ENCODE measurements around the gene HBQ1.
A peak's percentile ranks its signal among the peaks of the same experiment; 100 is the strongest.
"Not testable (repeated sequence)": the region's sequence is repeated elsewhere in the genome, so short reads cannot be mapped to it uniquely, and the experiment has no call there.

Gene HBQ1

GRCh38 chr16:180101-180675, at the start of gene HBQ1:
Gene HBQ1 (plus strand): TSS chr16:180459. CDS start chr16:180487, 28 bp downstream.
- DNase-seq = peak; percentile 57

- no peak for DNase-seq
Observed at GRCh38 chr16:130533-131173, 49.6 kb upstream of the HBQ1 start.

- DNase-seq = no peak
Observed at GRCh38 chr16:132120-132519, 48.1 kb upstream of the HBQ1 start.

- DNase-seq = no peak
Observed at GRCh38 chr16:133716-134115, 46.5 kb upstream of the HBQ1 start.

- peak; percentile 10 for DNase-seq
Observed at GRCh38 chr16:138049-138417, 42.2 kb upstream of the HBQ1 start.

- DNase-seq = no peak
Observed at GRCh38 chr16:140175-140857, 39.9 kb upstream of the HBQ1 start.

- DNase-seq = no peak
Observed at GRCh38 chr16:142405-142967, 37.8 kb upstream of the HBQ1 start.

GRCh38 chr16:143047-143446, 37.2 kb upstream of the HBQ1 start:
- no peak for DNase-seq

GRCh38 chr16:143456-143855, 36.8 kb upstream of the HBQ1 start:
- DNase-seq = no peak

GRCh38 chr16:144797-145252, 35.4 kb upstream of the HBQ1 start:
- no peak for DNase-seq

- no peak for DNase-seq
Observed at GRCh38 chr16:146646-147045, 33.6 kb upstream of the HBQ1 start.

GRCh38 chr16:149024-149660, 31.1 kb upstream of the HBQ1 start:
- DNase-seq = no peak

GRCh38 chr16:152141-153128, 27.8 kb upstream of the HBQ1 start, which contains the start of gene HBZ:
Gene HBZ (plus strand): TSS chr16:152644. CDS start chr16:152910, 266 bp downstream.
- DNase-seq = no peak

- not testable (repeated sequence) for DNase-seq
Observed at GRCh38 chr16:153129-153521, 27.1 kb upstream of the HBQ1 start.

GRCh38 chr16:153550-154216, 26.6 kb upstream of the HBQ1 start:
- DNase-seq = not testable (repeated sequence)

GRCh38 chr16:154217-155030, 25.8 kb upstream of the HBQ1 start:
- DNase-seq = no peak

- DNase-seq = no peak
Observed at GRCh38 chr16:155031-155398, 25.2 kb upstream of the HBQ1 start.

GRCh38 chr16:159136-159849, 21.0 kb upstream of the HBQ1 start:
- DNase-seq = no peak

- DNase-seq = not testable (repeated sequence)
Observed at GRCh38 chr16:160242-160641, 20.0 kb upstream of the HBQ1 start.

GRCh38 chr16:160691-161190, 19.5 kb upstream of the HBQ1 start:
- no peak for DNase-seq
